ENCODE results near the gene PLXNA3.
A peak's percentile ranks its signal among the peaks of the same experiment; 100 is the strongest.

Gene PLXNA3

GRCh38 chrX:154516656-154517100, 58.6 kb downstream of the PLXNA3 start:
- no peak for DNase-seq (ENCODE audit: low read depth, low spot score)
- peak overlapping the region; percentile 51 for H3K27ac ChIP-seq

- H3K27ac ChIP-seq: no peak overlapping the region
- no peak for DNase-seq (ENCODE audit: low read depth, low spot score)
Measured at GRCh38 chrX:154517101-154517781, 59.2 kb downstream of the PLXNA3 start.

DNA sequence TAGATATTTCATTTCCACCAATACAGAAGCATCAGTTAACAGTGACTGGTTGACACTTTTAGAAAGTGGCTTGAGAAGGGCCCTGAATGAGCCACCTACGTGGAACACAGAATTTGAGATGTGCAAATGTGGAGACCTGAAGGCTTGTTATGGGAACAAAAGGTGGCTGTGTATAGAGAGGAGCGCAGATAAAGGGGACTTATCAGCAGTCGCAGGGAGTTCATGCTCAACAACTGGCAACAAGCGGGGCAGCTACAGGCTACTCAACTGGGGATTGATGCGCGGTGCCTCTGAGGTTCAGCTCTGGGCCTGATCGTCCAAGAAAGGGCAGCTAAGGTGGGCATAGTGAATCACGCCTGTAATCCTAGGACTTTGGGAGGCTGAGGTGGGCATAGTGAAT, 61.3 kb downstream of the PLXNA3 start:
- DNase-seq (ENCODE audit: low read depth, low spot score): no peak
- H3K27ac ChIP-seq: no peak overlapping the region

- H3K27ac ChIP-seq: peak overlapping the region; percentile 90
- no peak for DNase-seq (ENCODE audit: low read depth, low spot score)
Measured at GRCh38 chrX:154525606-154526490, 67.8 kb downstream of the PLXNA3 start.

DNA sequence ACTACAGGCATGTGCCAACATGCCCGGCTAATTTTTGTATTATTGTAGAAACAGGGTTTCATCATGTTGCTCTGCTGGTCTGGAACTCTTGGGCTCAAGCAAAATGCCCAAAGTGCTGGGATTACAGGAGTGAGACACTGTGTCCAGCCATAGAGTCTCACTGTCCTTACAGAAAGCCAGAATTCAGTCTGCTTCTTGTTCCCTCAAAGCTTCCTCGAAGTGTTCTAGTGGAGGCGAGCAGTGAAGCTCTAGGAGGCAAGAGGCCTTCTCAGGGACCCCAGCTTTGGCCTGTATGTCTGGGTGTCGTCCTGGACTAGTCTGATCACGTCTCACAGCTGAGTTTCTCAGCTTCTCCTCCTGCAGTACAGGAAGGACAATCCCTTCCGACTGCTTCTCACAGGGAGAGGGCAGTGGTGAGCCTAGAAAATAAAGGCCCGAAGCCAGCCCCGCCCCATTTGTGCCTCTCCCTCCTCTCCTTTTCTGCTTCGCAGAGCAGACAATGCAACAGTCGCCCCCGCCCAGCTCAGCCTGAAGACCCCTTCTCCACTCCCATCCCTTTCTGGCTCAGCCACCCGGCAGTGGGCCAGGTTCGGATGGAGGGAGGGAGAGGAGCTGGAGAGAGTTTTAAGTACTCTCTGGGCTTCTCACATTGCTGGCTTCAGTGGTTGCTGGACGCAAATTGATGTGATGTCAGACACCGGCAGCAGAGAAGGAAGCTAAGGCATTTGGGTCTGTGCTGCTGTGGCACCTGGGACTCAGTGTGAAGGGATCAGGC, 69.0 kb downstream of the PLXNA3 start:
- no peak for DNase-seq (ENCODE audit: low read depth, low spot score)
- peak overlapping the region; percentile 90 for H3K27ac ChIP-seq

All from epithelial cell of prostate (primary cell).